Keratinocyte (primary cell): ENCODE data around the gene SLC9A8. TPM values are rescaled to one million over a fixed set of nuclear protein-coding genes. Genes with fewer than 3 reads are reported as not detected.

Source experiments
- DNase-seq: peaks from one replicate; pipeline ENCODE4 v3.0.0-alpha.2; 2011; ENCODE audit warnings: low read depth, missing footprints, low spot score
- FAIRE-seq: peaks from 2 replicates; lab custom pipeline; 2011; peaks lifted over from hg19 to GRCh38; lab: Jason Lieb, UNC
- H2AFZ ChIP-seq: 2 replicates; pipeline ENCODE4 v1.6.0; 2012; ENCODE audit warnings: low read length, control low read depth, inconsistent platforms; ENCODE audit not compliant: control insufficient read depth
- H3K27ac ChIP-seq: 2 replicates; pipeline ENCODE4 v1.5.1; 2011; ENCODE audit warnings: low read length; ENCODE audit not compliant: control insufficient read depth, insufficient read depth
- H3K27me3 ChIP-seq: 3 replicates; pipeline ENCODE4 v1.6.0; 2011; ENCODE audit warnings: low read length; ENCODE audit not compliant: control insufficient read depth, insufficient read depth; ENCODE audit errors: extremely low read depth
- H3K36me3 ChIP-seq, 2 experiments: 2 replicates in 1 of 2; 3 replicates in 1 of 2; pipeline ENCODE4 v1.5.1; 2011; ENCODE audit warnings: low read length in 2 of 2, mild to moderate bottlenecking in 1 of 2; ENCODE audit not compliant: control insufficient read depth in 2 of 2, insufficient read depth in 2 of 2; ENCODE audit errors: extremely low read depth in 1 of 2
- H3K4me1 ChIP-seq: 3 replicates; pipeline ENCODE4 v1.5.1; 2011; ENCODE audit warnings: low read length; ENCODE audit not compliant: control insufficient read depth, insufficient read depth; ENCODE audit errors: extremely low read depth
- H3K4me2 ChIP-seq: 3 replicates; pipeline ENCODE4 v1.6.0; 2011; ENCODE audit warnings: low read depth, low read length; ENCODE audit not compliant: control insufficient read depth, insufficient read depth; ENCODE audit errors: extremely low read depth
- H3K4me3 ChIP-seq, 3 experiments: fragments of 200-600 bp in 1 of 3; sonication (generic) in 1 of 3; 2 replicates in 2 of 3; 3 replicates in 1 of 3; pipeline ENCODE4 v1.5.1; 2011 to 2016; ENCODE audit warnings: low read length in 3 of 3, mild to moderate bottlenecking in 3 of 3, control low read depth in 2 of 3, inconsistent platforms in 1 of 3, low read depth in 1 of 3, mixed read lengths in 1 of 3, mixed run types in 1 of 3, moderate library complexity in 1 of 3; ENCODE audit not compliant: control insufficient read depth in 2 of 3, insufficient read depth in 2 of 3; ENCODE audit errors: extremely low read depth in 1 of 3
- H3K79me2 ChIP-seq: 2 replicates; pipeline ENCODE4 v1.6.0; 2012; ENCODE audit warnings: low read length; ENCODE audit not compliant: control insufficient read depth, insufficient read depth
- H3K9ac ChIP-seq: 3 replicates; pipeline ENCODE4 v1.6.0; 2011; ENCODE audit warnings: low read length; ENCODE audit not compliant: control insufficient read depth, insufficient read depth; ENCODE audit errors: extremely low read depth
- H3K9me1 ChIP-seq: 3 replicates; pipeline ENCODE4 v1.6.0; 2011; ENCODE audit warnings: low read length; ENCODE audit not compliant: control insufficient read depth, insufficient read depth; ENCODE audit errors: extremely low read depth
- H3K9me3 ChIP-seq: 2 replicates; pipeline ENCODE4 v1.5.1; 2012; ENCODE audit warnings: low read depth, low read length; ENCODE audit not compliant: control insufficient read depth
- H4K20me1 ChIP-seq: 3 replicates; pipeline ENCODE4 v1.6.0; 2011; ENCODE audit warnings: low read length; ENCODE audit not compliant: control insufficient read depth, insufficient read depth; ENCODE audit errors: extremely low read depth
- CTCF ChIP-seq, 3 experiments: IDR thresholded peaks in 1 of 3; conservative IDR thresholded peaks in 1 of 3; optimal IDR thresholded peaks in 1 of 3; 2 replicates in 2 of 3; 3 replicates in 1 of 3; pipeline versions ENCODE3 to v1.5.1; 2011; ENCODE audit warnings: low read length in 3 of 3, mild to moderate bottlenecking in 3 of 3, moderate library complexity in 2 of 3, control low read depth in 1 of 3, inconsistent platforms in 1 of 3; ENCODE audit not compliant: insufficient read depth in 2 of 3; ENCODE audit errors: extremely low read depth in 1 of 3
- EZH2 ChIP-seq: IDR thresholded peaks from one replicate; pipeline ENCODE4 v1.6.1; 2012; ENCODE audit warnings: inconsistent platforms, mild to moderate bottlenecking, low read length, moderate library complexity
- dilution Hi-C: fragments of 300-500 bp; cut with MboI; formaldehyde crosslinking; loops from one replicate; pipeline ENCODE4 v1.7.0; 2020; ENCODE audit warnings: low sequenced_read_pairs; ENCODE audit not compliant: extremely low pct_ligation_motif_present
- polyA plus RNA-seq, 5 experiments: library from polyadenylated mRNA; depleted of rRNA in 3 of 5; stranded (reverse) in 3 of 5; stranded (forward) in 1 of 5; unstranded in 1 of 5; fragments of >200 nt; gene quantifications; 1 replicate in 1 of 5; 2 replicates in 3 of 5; 3 replicates in 1 of 5; pipeline versions ENCODE4 v1.2.1 to v1.2.3, GENCODE V29; 2011 to 2012; ENCODE audit warnings: missing spikeins in 2 of 5, low read depth in 1 of 5, low replicate concordance in 1 of 5

SLC9A8 gene
- polyA plus RNA-seq, 1 donor (not counting 4 experiments of a cell fraction or from before 2014, with no cell fraction given), result 1.9 TPM

- no peak for FAIRE-seq
- dilution Hi-C loops, result no loop called here
- peak overlapping the region; percentile 24 for H2AFZ ChIP-seq
Measured at GRCh38 chr20:49795135-49795424, 17.5 kb upstream of the SLC9A8 start.

GRCh38 chr20:49796600-49797343 lies 15.9 kb upstream of the SLC9A8 start:
- Histone ChIP-seq H3K36me3 (no peaks in the 10 kb centered on the region), H3K4me3 (no peak overlapping the region), H3K27ac (no peak overlapping the region), H3K9ac (no peak overlapping the region), H3K4me1 (peaks cover 7% of the 10 kb centered on the region), H3K4me2 (no peak overlapping the region), H3K79me2 (no peaks in the 10 kb centered on the region), H4K20me1 (no peaks in the 10 kb centered on the region), H2AFZ (no peak overlapping the region), H3K9me1 (no peaks in the 10 kb centered on the region), H3K27me3 (no peaks in the 10 kb centered on the region), H3K9me3 (no peaks in the 10 kb centered on the region)
- no peak for FAIRE-seq
- DNase-seq, result no peak
- dilution Hi-C loops, result no loop called here
- no peak for TF ChIP-seq CTCF (optimal IDR thresholded peaks at IDR 0.05 in 1 of 3, IDR thresholded peaks at IDR 0.05 in 1 of 3, conservative IDR thresholded peaks at IDR 0.05 in 1 of 3; ENCODE audit: extremely low read depth in 1 of 3, insufficient read depth in 2 of 3, low read length in 3 of 3)
- TF ChIP-seq EZH2, result no peak

More at GRCh38 chr20:49795135-49795424, 17.5 kb upstream of the SLC9A8 start:
- H3K4me3 ChIP-seq, result no peak overlapping the region
- peaks cover 7% of the 10 kb centered on the region for H3K4me1 ChIP-seq
- no peak overlapping the region for H3K4me2 ChIP-seq
- H3K27ac ChIP-seq, result no peak overlapping the region
- no peaks in the 10 kb centered on the region for H3K9me1 ChIP-seq
- H3K27me3 ChIP-seq, result no peaks in the 10 kb centered on the region
- no peak for DNase-seq
- no peaks in the 10 kb centered on the region for H4K20me1 ChIP-seq
- no peak for TF ChIP-seq EZH2
- no peak for TF ChIP-seq CTCF (optimal IDR thresholded peaks at IDR 0.05 in 1 of 3, IDR thresholded peaks at IDR 0.05 in 1 of 3, conservative IDR thresholded peaks at IDR 0.05 in 1 of 3; ENCODE audit: extremely low read depth in 1 of 3, insufficient read depth in 2 of 3, low read length in 3 of 3)
- H3K79me2 ChIP-seq, result no peaks in the 10 kb centered on the region
- no peaks in the 10 kb centered on the region for H3K9me3 ChIP-seq
- no peaks in the 10 kb centered on the region for H3K36me3 ChIP-seq
- no peak overlapping the region for H3K9ac ChIP-seq
